ENCODE results near the gene ZACN. TPM values are rescaled to one million over a fixed set of nuclear protein-coding genes. Genes with fewer than 3 reads are reported as not detected.
A peak's percentile ranks its signal among the peaks of the same experiment; 100 is the strongest.

ZACN gene
- total RNA-seq, 2 experiments from 2014 or later, result 0.69 to 0.98 TPM

GRCh38 chr17:76085066-76085730 lies 6.2 kb downstream of the ZACN start:
- H3K9me3 ChIP-seq (ENCODE audit: control insufficient read depth in 1 of 2, insufficient read depth in 1 of 2, low read length in 2 of 2), result no peaks in the 10 kb centered on the region
- no peak for DNase-seq
- no peaks in the 10 kb centered on the region for H3K9me3 Mint-ChIP-seq
- no peaks in the 10 kb centered on the region for H3K27me3 ChIP-seq (ENCODE audit: control insufficient read depth in 1 of 2, insufficient read depth in 2 of 2, low read length in 2 of 2)
- no peak for ATAC-seq (ENCODE audit: poor library complexity)
- H3K4me3 ChIP-seq (ENCODE audit: low read length), result no peak overlapping the region
- H3K4me1 ChIP-seq (ENCODE audit: insufficient read depth, low read length), result peaks cover 2% of the 10 kb centered on the region
- POLR2A ChIA-PET, result no interaction called here
- H3K27ac ChIP-seq (ENCODE audit: low read depth in 1 of 2, low read length in 2 of 2), result peak overlapping the region in 1 of 2 donors; percentile 2
- TF ChIP-seq CTCF (IDR thresholded peaks at IDR 0.05), result no peak
- no peaks in the 10 kb centered on the region for H3K4me1 Mint-ChIP-seq (ENCODE audit: low read depth)
- intact Hi-C loops (cut with DNase I, micrococcal nuclease), result no loop called here
- no peaks in the 10 kb centered on the region for H3K27me3 Mint-ChIP-seq
- CTCF ChIA-PET, result no interaction called here
- no peak overlapping the region for H3K27ac Mint-ChIP-seq
- H3K4me3 Mint-ChIP-seq, result no peak overlapping the region
- H3K36me3 Mint-ChIP-seq (ENCODE audit: low read depth), result peaks cover 57% of the 10 kb centered on the region
- H3K36me3 ChIP-seq (ENCODE audit: insufficient read depth, low read length), result peaks cover 78% of the 10 kb centered on the region

GRCh38 chr17:76085731-76086366 lies 6.9 kb downstream of the ZACN start:
- Histone ChIP-seq H3K27ac (ENCODE audit: low read depth in 1 of 2, low read length in 2 of 2) (peak overlapping the region in 1 of 2 donors; percentile 2), H3K36me3 (ENCODE audit: insufficient read depth, low read length) (peaks cover 84% of the 10 kb centered on the region), H3K4me3 (ENCODE audit: low read length) (no peak overlapping the region), H3K27me3 (ENCODE audit: control insufficient read depth in 1 of 2, insufficient read depth in 2 of 2, low read length in 2 of 2) (no peaks in the 10 kb centered on the region), H3K4me1 (ENCODE audit: insufficient read depth, low read length) (peaks cover under 1% of the 10 kb centered on the region), H3K9me3 (ENCODE audit: control insufficient read depth in 1 of 2, insufficient read depth in 1 of 2, low read length in 2 of 2) (no peaks in the 10 kb centered on the region)
- Mint-ChIP-seq H3K36me3 (ENCODE audit: low read depth) (peaks cover 62% of the 10 kb centered on the region), H3K4me1 (ENCODE audit: low read depth) (no peaks in the 10 kb centered on the region), H3K27ac (no peak overlapping the region), H3K4me3 (no peak overlapping the region), H3K9me3 (no peaks in the 10 kb centered on the region), H3K27me3 (no peaks in the 10 kb centered on the region)
- DNase-seq, result peak in 1 of 14 experiments; percentile 8
- ChIA-PET POLR2A (no interaction called here), CTCF (no interaction called here)
- no peak for TF ChIP-seq CTCF (IDR thresholded peaks at IDR 0.05)
- intact Hi-C loops (cut with DNase I, micrococcal nuclease), result no loop called here
- no peak for ATAC-seq (ENCODE audit: poor library complexity)

GRCh38 chr17:76086384-76086783 lies 7.4 kb downstream of the ZACN start:
- Mint-ChIP-seq H3K4me3 (no peak overlapping the region), H3K4me1 (ENCODE audit: low read depth) (no peaks in the 10 kb centered on the region), H3K27me3 (no peaks in the 10 kb centered on the region), H3K36me3 (ENCODE audit: low read depth) (peaks cover 67% of the 10 kb centered on the region), H3K9me3 (no peaks in the 10 kb centered on the region), H3K27ac (no peak overlapping the region)
- no peaks in the 10 kb centered on the region for H3K9me3 ChIP-seq (ENCODE audit: control insufficient read depth in 1 of 2, insufficient read depth in 1 of 2, low read length in 2 of 2)
- DNase-seq, result no peak
- peaks cover 5% of the 10 kb centered on the region for H3K4me1 ChIP-seq (ENCODE audit: insufficient read depth, low read length)
- ChIA-PET CTCF (no interaction called here), POLR2A (no interaction called here)
- H3K27ac ChIP-seq (ENCODE audit: low read depth in 1 of 2, low read length in 2 of 2), result no peak overlapping the region
- ATAC-seq (ENCODE audit: poor library complexity), result no peak
- intact Hi-C loops (cut with DNase I, micrococcal nuclease), result no loop called here
- TF ChIP-seq CTCF (IDR thresholded peaks at IDR 0.05), result no peak
- peaks cover 89% of the 10 kb centered on the region for H3K36me3 ChIP-seq (ENCODE audit: insufficient read depth, low read length)
- H3K27me3 ChIP-seq (ENCODE audit: control insufficient read depth in 1 of 2, insufficient read depth in 2 of 2, low read length in 2 of 2), result no peaks in the 10 kb centered on the region
- H3K4me3 ChIP-seq (ENCODE audit: low read length), result no peak overlapping the region

All from CD4-positive, alpha-beta T cell (primary cell).